Right lobe of liver (tissue), 6 donors: ENCODE results near the gene MAPK1. TPM values are rescaled to one million over a fixed set of nuclear protein-coding genes. Genes with fewer than 3 reads are reported as not detected.

Experiments
- ATAC-seq, 4 donors: fragments of 200-7000 bp; cut with Tn5 transposase; one replicate each; pipeline ENCODE4 v1.9.1; 2020; ENCODE audit warnings: mild to moderate bottlenecking in 4 of 4, moderate library complexity in 4 of 4
- DNase-seq, 3 donors: peaks; one replicate each; pipeline ENCODE4 v3.0.0-alpha.2; 2020
- H3K27ac ChIP-seq, 3 donors: fragments of 200-600 bp; one replicate each; pipeline ENCODE4 v1.8.0; 2022
- H3K27me3 ChIP-seq, 2 donors: fragments of 200-600 bp; one replicate each; pipeline ENCODE4 v1.8.0; 2022
- H3K36me3 ChIP-seq, 4 donors: fragments of 200-600 bp; sonication (generic) in 1 of 4; one replicate each; pipeline versions ENCODE4 v1.5.1 to v1.8.0; 2017 to 2022; ENCODE audit warnings: control low read depth in 1 of 4
- H3K4me1 ChIP-seq, 4 donors: fragments of 200-600 bp; sonication (generic) in 1 of 4; one replicate each; pipeline versions ENCODE4 v1.5.1 to v1.8.0; 2017 to 2022; ENCODE audit warnings: control low read depth in 1 of 4
- H3K4me3 ChIP-seq, 3 donors: fragments of 200-600 bp; one replicate each; pipeline ENCODE4 v1.8.0; 2022
- H3K9me3 ChIP-seq, 4 donors: fragments of 200-600 bp; sonication (generic) in 1 of 4; one replicate each; pipeline versions ENCODE4 v1.5.1 to v1.8.0; 2017 to 2022; ENCODE audit warnings: control low read depth in 1 of 4
- CTCF ChIP-seq, 4 donors: fragments of 200-600 bp in 3 of 4; fragments of 450-650 bp in 1 of 4; IDR thresholded peaks; one replicate each; pipeline versions ENCODE4 v1.5.1 to v1.8.0; 2016 to 2022; ENCODE audit warnings: antibody characterized with exemption in 4 of 4, mild to moderate bottlenecking in 2 of 4
- POLR2A ChIP-seq: fragments of 450-650 bp; IDR thresholded peaks from one replicate; pipeline ENCODE4 v1.6.1; 2017; ENCODE audit warnings: antibody characterized with exemption, mild to moderate bottlenecking
- WGBS: methylation state at CpG from one replicate; pipeline ENCODE4 v1.1.6; 2018; ENCODE audit warnings: low coverage, low lambda C conversion rate; ENCODE audit not compliant: insufficient coverage; ENCODE audit errors: missing lambda C conversion rate; 5-methylcytosine and 5-hydroxymethylcytosine counted together
- intact Hi-C, 2 donors: fragments of 100-400 bp; cut with DNase I; formaldehyde crosslinking; loops; one replicate each; pipeline versions ENCODE4 v1.11.2 to v1.14.1; 2022
- total RNA-seq, 6 experiments: library from RNA; depleted of rRNA in 2 of 6; stranded (reverse); fragments of >200 nt in 2 of 6; fragmentation: NEBNext Ultra II Directional in 3 of 6; extraction: Animal tissue kit (Norgen Biotek cat#: 25700) in 3 of 6; gene quantifications; one replicate each; pipeline versions ENCODE4 v1.1.0 to v1.2.4, GENCODE V29; 2016 to 2023
- donor health status: DM: no; HTN: yes; CAD: no.
- donor health status: DM: no; HTN: no; CAD: no.
- donor health status: DM: no; HTN: no; CAD: no.
- donor health status: DM: no; HTN: yes; CAD: no.
- donor health status: DM: no; HTN: yes; CAD: no.

Gene MAPK1
- total RNA-seq, 6 experiments from 2014 or later: 43.4 to 75.0 (median 59.5) TPM

GRCh38 chr22:21713428-21714058, 153.9 kb downstream of the MAPK1 start:
- Histone ChIP-seq H3K27me3 (no peaks in the 10 kb centered on the region), H3K4me3 (no peak overlapping the region), H3K27ac (no peak overlapping the region), H3K4me1 (peaks cover 0 to 4% (median 0%) of the 10 kb centered on the region in 4 donors), H3K9me3 (no peaks in the 10 kb centered on the region), H3K36me3 (no peaks in the 10 kb centered on the region)
- no peak for TF ChIP-seq CTCF (IDR thresholded peaks at IDR 0.05)
- TF ChIP-seq POLR2A: no peak
- DNase-seq (peak in 1 of 3 donors; percentile 47), ATAC-seq (peak in 1 of 4 donors; percentile 18)
- intact Hi-C loops: loop anchor here in 1 of 2 donors (5.0 kb wide), 1 partner anchor 224 kb away; no protein-coding TSS in a partner anchor
- 74% methylated on average over 8 of the region's 9 CpGs for WGBS

GRCh38 chr22:21712751-21713427, 154.6 kb downstream of the MAPK1 start:
- H3K4me1 ChIP-seq: peaks cover 0 to 4% (median 0%) of the 10 kb centered on the region in 4 donors
- no peak overlapping the region for H3K27ac ChIP-seq
- ATAC-seq: peak; percentile 96 to 97 (median 96)
- no peaks in the 10 kb centered on the region for H3K9me3 ChIP-seq
- intact Hi-C loops: loop anchor here in 1 of 2 donors (5.0 kb wide), 1 partner anchor 224 kb away; no protein-coding TSS in a partner anchor
- H3K36me3 ChIP-seq: no peaks in the 10 kb centered on the region
- TF ChIP-seq CTCF (IDR thresholded peaks at IDR 0.05) (peak; percentile 67 to 87 (median 76)), POLR2A (no peak)
- no peak overlapping the region for H3K4me3 ChIP-seq
- no peaks in the 10 kb centered on the region for H3K27me3 ChIP-seq
- DNase-seq: peak; percentile 58 to 70 (median 59)
- 9% methylated on average over 14 of the region's 14 CpGs for WGBS

GRCh38 chr22:21711851-21712250, 155.6 kb downstream of the MAPK1 start:
- H3K36me3 ChIP-seq: no peaks in the 10 kb centered on the region
- H3K4me1 ChIP-seq: peaks cover 0 to 4% (median 0%) of the 10 kb centered on the region in 4 donors
- ATAC-seq (no peak), DNase-seq (no peak)
- H3K4me3 ChIP-seq: no peak overlapping the region
- no peaks in the 10 kb centered on the region for H3K9me3 ChIP-seq
- no peaks in the 10 kb centered on the region for H3K27me3 ChIP-seq
- 80% methylated on average over 4 of the region's 4 CpGs for WGBS
- no peak overlapping the region for H3K27ac ChIP-seq
- intact Hi-C loops: loop anchor here in 1 of 2 donors (5.0 kb wide), 1 partner anchor 225 kb away; no protein-coding TSS in a partner anchor
- TF ChIP-seq POLR2A: no peak
- TF ChIP-seq CTCF (IDR thresholded peaks at IDR 0.05): no peak

- H3K4me1 ChIP-seq: peaks cover 0 to 4% (median 0%) of the 10 kb centered on the region in 4 donors
- intact Hi-C loops: loop anchor here in 1 of 2 donors (5.0 kb wide), 1 partner anchor 227 kb away; no protein-coding TSS in a partner anchor
- no peaks in the 10 kb centered on the region for H3K36me3 ChIP-seq
- no peak overlapping the region for H3K27ac ChIP-seq
- TF ChIP-seq CTCF (IDR thresholded peaks at IDR 0.05): no peak
- 81% methylated on average over 5 of the region's 7 CpGs for WGBS
- H3K9me3 ChIP-seq: no peaks in the 10 kb centered on the region
- H3K4me3 ChIP-seq: no peak overlapping the region
- H3K27me3 ChIP-seq: no peaks in the 10 kb centered on the region
- DNase-seq (no peak), ATAC-seq (no peak)
These were observed 157.3 kb downstream of the MAPK1 start for GRCh38 chr22:21710156-21710555.
